Retinal pigment epithelial cell (primary cell): ENCODE results near the gene C19orf44.

Experiments
- DNase-seq: peaks from one replicate; pipeline ENCODE4 v3.0.0-alpha.2; 2010; ENCODE audit warnings: low read depth
- H3K4me3 ChIP-seq: 2 replicates; pipeline ENCODE4 v1.5.1; 2011; ENCODE audit warnings: mild to moderate bottlenecking, low read length, control low read depth, moderate library complexity
- TF ChIP-seq, protein P1 (sequence below): conservative IDR thresholded peaks from 2 replicates; pipeline ENCODE4 v1.5.1; 2011; ENCODE audit warnings: low read depth, low read length, control low read depth, inconsistent platforms

C19orf44 gene

DNA sequence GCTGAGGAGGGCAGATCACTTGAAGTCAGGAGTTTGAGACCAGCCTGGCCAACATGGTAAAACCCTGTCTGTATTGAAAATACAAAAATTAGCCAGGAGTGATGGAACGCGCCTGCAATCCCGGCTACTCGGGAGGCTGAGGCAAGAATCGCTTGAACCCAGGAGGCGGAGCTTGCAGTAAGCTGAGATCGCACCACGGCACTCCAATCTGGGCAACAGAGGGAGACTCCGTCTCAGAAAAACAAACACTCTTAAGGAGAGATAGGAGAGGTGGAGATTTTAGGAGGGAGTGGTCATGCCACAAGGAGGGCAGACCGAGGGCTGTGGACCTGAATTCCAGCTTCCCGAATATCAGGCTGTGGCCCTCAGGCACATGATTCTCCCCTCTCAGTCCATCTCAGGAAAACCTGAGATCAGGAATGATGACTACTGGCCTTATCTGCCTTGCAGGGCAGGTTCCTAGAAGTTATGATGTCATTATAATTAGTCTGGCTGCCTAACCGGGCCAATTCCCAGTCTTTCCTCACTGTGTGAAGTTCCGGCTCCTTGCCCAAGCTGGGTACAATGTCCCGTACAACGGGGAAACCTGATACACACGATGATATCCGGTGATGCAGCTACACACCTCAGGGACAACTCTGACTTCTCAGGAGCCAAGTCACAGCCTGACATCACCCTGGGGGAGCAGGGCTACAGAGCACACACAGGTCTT is 73.6 kb downstream of the C19orf44 start:
- H3K4me3 ChIP-seq = no peak overlapping the region
- no peak for DNase-seq
- TF ChIP-seq, protein P1, sequence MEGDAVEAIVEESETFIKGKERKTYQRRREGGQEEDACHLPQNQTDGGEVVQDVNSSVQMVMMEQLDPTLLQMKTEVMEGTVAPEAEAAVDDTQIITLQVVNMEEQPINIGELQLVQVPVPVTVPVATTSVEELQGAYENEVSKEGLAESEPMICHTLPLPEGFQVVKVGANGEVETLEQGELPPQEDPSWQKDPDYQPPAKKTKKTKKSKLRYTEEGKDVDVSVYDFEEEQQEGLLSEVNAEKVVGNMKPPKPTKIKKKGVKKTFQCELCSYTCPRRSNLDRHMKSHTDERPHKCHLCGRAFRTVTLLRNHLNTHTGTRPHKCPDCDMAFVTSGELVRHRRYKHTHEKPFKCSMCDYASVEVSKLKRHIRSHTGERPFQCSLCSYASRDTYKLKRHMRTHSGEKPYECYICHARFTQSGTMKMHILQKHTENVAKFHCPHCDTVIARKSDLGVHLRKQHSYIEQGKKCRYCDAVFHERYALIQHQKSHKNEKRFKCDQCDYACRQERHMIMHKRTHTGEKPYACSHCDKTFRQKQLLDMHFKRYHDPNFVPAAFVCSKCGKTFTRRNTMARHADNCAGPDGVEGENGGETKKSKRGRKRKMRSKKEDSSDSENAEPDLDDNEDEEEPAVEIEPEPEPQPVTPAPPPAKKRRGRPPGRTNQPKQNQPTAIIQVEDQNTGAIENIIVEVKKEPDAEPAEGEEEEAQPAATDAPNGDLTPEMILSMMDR = no peak
